ENCODE data around the gene EGLN2.
"Not testable (repeated sequence)": the region's sequence is repeated elsewhere in the genome, so short reads cannot be mapped to it uniquely, and the experiment has no call there.

The EGLN2 gene

DNA sequence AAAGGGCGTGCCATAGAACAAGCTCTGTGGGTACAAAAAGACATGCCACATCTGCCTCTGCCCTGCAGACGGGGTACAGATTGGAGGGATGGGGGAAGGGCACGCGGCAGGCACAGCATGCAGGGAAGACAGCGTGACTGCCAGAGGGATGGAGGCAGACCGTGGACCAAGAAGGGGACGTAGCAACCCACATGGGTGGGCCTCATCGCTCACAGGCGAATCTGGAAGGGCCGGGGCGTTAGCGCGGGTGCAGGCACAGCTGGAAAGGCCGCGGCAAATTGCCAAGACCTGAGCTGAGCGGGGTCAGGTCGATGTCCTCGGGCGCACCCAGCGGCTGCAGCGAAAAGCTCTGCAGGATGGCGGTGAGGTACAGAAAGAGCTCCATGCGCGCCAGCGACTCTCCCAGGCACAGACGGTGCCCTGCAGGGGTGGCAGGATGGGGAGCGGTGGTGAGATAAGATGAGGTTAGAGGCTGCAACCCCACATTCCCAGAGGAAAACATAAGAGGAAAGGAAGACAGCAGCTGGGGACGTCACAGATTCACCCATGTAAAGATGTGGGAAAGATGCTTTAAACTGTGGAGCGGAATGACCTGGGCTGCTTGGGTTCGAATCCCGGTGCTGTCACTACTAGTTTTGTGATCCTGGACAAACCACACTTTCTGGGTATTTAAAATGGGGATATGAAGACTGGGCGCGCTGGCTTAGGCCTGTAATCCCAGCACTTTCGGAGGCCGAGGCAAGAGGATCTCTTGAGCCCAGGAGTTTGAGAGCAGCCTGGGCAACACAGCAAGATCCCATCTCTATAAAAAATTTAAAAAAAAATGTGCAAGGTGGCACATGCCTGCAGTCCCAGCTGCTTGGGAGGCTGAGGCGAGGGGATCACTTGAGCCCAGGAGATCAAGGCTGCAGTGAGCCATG, 19.7 kb downstream of the EGLN2 start:
- DNase-seq (ENCODE audit: low read depth in 3 of 3) = peak in 2 of 3 donors; percentile 50 to 68

DNA sequence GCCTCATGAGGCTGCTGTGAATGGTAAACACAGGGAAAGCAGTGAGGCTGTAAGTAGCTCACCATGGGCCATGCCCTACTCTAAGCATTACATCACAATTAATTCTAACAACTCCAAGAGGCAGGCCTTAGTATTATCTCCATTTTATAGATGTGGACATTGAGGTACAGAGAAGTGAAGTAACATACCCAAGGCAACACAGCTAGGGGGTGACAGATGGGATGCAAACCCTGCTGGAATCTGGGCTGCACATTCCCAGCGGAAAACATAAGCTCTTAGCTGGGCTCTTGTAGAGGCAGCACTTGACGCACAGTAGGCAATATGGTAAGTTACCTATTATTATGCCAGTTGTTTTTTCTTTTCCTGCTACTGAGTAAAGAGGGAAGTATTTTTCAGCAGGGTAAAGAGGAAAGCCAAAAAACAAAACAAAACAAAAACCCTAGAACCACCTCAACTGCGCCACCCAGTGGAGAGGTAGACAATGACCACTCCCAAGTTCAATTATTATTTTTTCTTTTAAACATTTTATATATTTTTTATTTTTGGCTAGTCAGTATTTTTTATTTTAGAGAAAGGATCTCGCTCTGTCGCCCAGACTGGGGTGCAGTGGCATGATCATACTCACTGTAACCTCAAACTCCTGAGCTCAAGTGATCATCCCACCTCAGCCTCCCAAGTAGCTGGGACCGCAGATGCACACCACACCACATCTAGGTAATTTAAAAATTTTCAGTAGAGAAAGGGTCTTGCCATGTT, 20.7 kb downstream of the EGLN2 start:
- DNase-seq (ENCODE audit: low read depth in 3 of 3) = not testable (repeated sequence)

DNA sequence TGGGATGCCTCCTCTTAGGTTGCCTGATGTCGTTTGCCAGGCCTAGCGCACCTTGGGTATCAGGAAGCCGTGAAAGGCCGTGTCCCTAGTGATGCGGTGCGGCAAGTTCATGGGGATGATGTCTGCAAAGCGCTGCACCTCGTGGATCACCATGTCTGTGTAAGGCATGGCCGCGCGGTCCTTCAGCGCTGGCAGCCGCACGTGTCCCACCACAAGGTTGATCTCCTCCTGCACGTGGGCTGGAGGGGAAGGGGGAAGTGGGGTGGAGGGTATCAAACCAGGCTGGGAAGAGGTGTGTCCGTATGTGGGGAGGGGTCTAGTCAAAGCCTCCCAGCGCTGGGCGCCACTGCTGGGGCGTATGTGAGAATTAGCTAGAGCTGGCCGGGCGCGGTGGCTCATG, 23.2 kb downstream of the EGLN2 start:
- DNase-seq (ENCODE audit: low read depth in 3 of 3) = no peak

DNA sequence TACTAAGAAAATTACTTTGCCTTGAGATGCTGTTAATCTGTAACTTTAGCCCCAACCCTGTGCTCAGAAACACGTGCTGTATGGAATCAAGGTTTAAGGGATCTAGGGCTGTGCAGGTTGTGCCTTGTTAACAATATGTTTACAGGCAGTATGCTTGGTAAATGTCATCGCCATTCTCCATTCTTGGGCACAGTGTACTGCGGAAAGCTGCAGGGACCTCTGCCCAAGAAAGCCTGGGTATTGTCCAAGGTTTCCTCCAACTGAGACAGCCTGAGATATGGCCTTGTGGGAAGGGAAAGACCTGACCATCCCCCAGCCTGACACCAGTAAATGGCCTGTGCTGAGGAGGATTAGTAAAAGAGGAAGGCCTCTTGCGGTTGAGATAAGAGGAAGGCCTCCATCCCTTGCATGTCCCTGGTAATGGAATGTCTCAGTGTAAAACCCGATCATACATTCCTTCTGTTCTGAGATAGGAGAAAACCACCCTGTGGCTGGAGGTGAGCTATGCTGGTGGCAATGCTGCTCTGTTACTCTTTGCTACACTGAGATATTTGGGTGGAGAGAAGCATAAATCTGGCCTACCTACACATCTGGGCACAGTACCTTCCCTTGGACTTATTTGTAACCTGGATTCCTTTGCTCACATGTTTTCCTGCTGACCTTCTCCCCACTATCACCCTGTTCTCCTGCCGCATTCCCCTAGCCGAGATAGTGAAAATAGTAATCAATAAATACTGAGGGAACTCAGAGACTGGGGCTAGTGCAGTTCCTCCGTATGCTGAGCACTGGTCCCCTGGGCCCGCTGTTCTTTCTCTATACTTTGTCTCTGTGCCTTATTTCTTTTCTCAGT, 23.9 kb downstream of the EGLN2 start:
- DNase-seq (ENCODE audit: low read depth in 3 of 3) = not testable (repeated sequence)

DNA sequence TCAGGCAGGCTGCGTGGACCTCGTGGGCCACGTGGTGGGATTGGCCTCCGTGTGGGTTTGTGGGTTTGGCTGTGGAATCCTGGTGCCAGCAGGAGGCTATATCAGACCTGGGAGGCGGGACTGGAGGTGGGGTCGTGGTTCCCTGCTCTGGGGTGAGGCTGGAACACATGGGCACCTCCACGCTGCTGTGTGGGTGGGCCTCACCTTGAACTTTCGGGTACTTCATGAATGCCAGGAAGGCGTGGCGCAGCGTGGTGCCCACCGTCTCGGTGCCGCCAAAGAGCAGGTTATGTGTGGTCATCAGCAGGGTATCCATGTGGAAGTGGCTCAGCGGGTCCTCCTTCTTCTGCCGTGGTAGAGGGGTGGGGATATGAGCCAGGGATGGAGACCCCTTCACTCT, 25.9 kb downstream of the EGLN2 start:
- DNase-seq (ENCODE audit: low read depth in 3 of 3) = not testable (repeated sequence)

DNA sequence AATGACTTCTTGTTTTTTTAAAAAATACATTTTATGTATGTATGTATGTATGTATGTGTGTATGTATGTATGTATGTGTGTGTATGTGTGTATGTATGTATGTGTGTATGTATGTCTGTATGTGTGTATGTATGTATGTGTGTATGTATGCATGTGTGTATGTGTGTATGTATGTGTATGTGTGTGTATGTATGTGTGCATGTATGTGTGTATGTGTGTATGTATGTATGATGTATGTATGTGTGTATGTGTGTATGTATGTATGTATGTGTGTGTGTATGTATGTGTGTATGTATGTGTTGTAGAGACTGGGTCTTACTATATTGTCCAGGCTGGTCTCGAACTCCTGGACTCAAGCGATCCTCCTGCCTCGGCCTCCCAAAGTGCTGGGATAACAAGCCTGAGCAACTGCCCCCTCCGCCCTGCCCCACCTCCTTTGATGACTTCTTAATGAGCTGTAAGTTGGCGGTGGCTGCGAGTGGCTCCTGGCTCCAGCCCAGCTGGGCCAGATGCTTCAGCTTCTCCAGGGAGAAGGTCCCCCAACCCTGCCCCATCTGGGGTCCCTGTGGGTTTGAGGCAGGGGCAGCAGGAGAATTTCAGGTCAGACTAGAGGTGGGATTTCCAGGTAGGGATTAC, 26.6 kb downstream of the EGLN2 start:
- DNase-seq (ENCODE audit: low read depth in 3 of 3) = not testable (repeated sequence)

DNA sequence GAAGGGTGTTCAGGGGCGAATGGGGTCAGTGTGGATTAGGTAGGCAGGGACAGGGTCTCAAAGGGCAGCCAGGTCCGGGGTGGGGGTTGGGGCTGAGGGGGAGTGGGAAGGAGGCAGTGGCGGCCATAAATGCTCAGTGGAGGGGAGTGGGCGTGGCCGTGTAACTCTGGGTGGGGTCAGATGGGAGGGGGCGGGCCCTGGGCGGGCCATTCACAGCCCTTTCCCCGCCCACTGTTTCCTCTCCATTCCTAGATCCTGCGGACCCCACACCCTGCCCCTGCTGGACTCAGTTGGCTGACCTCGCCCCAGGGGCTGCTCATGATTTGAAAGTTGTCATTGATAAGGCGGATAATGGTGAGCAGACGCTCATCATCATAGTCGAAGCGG, 27.3 kb downstream of the EGLN2 start:
- DNase-seq (ENCODE audit: low read depth in 3 of 3) = not testable (repeated sequence)

DNA sequence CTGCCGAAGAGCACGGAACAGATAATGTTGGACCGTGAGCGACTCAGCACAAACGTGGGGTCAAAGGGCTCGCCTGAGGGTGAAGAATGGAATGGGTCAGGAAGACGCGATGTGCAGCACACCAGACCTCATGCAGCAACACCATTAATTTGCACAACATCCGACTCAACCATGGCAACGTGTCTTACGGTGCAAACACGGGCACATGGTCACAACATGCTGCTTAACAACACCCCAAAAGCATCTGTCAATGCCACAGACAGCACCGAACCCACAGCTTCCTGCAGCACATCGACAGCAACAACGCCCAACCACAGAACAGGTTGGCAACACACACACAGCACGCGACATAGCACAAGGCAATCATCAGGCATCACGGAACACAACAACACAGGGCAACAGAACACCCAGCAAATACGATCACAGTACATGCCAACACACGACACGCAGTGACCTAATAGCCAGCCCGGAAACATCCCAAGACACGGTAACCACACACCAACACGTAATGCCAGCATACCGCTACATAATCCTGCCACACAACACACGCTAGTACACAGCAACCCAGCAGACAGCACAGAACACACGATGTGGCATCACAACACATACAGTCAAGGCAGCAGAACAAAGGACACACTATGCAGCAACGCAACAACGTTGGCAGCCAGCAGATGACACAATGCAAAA, 27.9 kb downstream of the EGLN2 start:
- not testable (repeated sequence) for DNase-seq (ENCODE audit: low read depth in 3 of 3)

DNA sequence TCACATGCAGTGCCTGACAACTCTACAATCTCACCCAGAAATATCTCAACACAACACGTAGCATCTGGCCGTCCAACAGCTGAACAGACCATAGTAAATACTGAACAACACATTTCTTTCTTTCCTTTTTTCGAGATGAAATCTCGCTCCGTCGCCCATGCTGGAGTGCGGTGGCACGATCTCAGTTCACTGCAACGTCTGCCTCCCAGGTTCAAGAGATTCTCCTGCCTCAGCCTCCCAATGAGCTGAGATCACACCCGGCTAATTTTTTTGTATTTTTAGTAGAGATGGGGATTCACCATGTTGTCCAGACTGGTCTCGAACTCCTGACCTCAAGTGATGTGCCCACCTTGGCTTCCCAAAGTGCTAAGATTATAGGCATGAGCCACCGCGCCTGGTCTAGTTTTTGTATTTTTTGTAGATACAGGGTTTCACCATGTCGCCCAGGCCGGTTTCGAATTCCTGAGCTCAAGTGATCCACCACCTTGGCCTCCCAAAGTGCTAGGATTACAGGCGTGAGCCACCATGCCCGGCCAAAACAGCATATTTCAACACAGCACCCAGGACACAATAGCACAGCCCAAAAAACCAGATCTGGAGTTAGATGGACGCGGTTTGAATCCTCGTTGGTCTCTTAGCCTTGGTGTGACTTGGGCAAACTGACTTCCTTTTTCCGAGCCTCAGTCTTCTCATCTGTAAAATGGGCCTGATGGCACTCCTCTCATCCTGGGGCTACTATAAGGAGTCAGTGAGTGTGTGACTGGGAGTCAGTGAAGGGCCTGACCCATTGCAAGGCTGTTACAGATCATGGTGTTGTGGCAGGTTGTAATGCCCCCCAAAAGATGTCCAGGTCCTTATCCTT, 28.6 kb downstream of the EGLN2 start:
- no peak for DNase-seq (ENCODE audit: low read depth in 3 of 3)

DNA sequence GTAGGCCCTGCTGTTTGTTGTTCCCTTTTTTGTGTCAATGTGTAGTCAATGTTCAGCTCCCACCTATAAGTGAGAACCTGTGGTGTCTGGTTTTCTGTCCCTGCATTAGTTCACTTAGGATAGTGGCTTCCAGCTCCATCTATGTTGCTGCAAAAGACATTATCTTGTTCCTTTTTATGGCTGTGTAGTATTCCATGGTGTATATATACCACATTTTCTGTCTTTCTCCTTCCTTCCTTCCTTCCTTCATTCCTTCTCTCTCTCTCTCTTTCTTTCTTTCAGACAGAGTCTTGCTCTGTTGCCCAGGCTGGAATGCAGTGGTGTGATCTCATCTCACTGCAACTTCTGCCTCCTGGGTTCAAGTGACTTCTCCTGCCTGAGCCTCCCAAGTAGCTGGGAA, 30.2 kb downstream of the EGLN2 start:
- no peak for DNase-seq (ENCODE audit: low read depth in 3 of 3)

DNA sequence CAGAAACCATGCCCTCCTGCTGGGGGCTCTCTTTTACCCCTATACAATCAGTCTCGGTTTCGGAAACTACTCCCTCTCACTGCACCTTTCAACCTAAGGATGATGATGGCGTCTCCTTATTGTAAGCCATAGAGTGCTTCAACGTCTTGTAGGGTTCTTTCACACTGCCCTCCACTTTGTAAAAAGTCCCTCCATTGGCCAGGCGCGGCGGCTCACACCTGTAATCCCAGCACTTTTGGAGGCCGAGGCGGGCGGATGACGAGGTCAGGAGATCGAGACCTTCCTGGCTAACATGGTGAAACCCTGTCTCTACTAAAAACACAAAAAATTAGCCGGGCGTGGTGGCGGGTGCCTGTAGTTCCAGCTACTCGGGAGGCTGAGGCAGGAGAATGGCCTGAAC, 31.8 kb downstream of the EGLN2 start:
- DNase-seq (ENCODE audit: low read depth in 3 of 3) = not testable (repeated sequence)

DNA sequence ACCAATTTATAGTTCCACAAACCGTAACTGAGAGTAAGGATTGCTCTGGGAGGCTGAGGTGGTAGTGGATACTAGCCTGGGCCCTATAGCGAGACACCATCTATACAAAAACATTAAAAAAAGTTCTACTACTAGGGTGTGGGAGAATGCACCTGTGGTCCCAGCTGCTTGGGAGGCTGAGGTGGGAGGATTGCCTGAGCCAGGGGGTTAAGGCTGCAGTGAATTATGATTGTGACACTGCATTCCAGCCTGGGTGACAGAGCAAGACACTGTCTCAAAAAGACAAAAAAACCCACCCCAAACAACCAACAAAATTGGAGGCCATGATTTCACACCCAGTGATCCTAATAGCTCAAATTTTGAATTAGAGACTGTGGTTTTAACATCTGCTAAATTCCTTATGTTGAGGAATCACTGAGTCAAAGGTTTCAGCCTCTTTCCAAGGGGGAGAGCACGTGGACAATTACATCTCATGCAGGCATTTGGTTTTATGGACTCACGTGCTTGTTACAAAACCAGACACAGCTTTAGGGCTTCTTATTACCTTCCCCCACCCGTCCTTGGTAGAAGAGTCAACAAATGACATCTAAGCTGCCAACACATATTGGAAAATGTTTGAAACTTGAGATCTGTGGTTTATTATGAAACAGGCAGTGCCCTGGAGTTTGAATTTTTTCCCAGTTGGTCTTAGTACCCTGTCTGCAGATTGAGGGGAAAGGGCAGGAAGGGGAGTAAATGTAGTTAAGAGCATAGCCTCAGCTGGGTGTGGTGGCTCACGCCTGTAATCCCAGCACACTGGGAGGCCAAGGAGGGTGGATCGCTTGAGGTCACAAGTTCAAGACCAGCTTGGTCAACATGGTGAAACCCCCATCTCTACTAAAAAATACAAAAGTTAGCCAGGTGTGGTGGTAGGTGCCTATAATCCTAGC, 32.8 kb downstream of the EGLN2 start:
- DNase-seq (ENCODE audit: low read depth in 3 of 3) = no peak

DNA sequence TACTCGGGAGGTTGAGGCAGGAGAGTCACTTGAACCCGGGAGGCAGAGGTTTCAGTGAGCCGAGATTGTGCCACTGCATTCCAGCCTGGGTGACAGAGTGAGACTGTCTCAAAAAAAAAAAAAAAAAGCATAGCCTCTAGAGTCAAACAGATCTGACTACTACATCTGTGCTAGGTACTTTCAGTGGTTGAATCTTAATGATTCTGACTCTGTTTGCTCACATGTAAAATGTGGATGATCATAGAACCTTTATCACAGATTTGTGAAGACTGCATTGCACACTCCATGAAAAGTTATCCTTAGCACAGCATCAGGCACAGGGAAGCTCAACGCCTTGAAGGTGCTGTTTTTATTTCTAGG, 33.4 kb downstream of the EGLN2 start:
- DNase-seq (ENCODE audit: low read depth in 3 of 3) = not testable (repeated sequence)

DNA sequence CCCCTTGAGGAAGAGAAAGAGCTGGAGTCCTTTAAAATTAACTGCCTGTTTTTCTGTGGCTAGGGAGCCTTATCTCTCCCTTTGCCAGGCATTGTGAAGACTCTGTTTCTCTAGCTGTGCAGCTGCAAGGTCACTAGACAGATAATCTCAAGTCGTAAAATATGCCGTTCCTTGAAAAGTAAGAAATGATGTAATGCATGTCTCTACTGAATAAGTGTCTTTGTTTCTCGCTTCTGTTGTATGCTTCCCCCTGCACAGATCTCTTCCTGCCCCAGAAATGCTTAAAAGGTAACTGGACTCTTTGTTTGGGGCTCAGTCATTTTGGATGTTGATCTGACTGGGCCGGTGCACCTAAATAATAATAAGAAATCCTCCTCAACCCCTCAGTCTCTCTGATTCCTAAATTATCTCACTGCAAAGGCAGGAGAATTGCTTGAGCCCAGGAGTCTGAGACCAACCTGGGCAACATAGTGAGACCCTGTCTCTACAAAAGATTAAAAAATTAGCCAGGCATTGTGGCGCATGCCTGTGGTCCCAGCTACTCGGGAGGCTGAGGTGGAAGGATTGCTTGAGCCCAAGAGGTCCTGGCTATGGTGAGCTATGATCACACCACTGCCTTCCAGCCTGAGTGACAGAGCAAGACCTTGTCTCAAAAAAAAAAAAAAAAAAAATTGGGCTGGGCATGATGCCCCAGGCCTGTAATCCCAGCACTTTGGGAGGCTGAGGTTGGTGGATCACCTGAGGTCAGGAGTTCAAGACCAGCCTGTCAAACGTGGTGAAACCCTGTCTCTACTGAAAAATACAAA, 34.9 kb downstream of the EGLN2 start:
- DNase-seq (ENCODE audit: low read depth in 3 of 3) = not testable (repeated sequence)

DNA sequence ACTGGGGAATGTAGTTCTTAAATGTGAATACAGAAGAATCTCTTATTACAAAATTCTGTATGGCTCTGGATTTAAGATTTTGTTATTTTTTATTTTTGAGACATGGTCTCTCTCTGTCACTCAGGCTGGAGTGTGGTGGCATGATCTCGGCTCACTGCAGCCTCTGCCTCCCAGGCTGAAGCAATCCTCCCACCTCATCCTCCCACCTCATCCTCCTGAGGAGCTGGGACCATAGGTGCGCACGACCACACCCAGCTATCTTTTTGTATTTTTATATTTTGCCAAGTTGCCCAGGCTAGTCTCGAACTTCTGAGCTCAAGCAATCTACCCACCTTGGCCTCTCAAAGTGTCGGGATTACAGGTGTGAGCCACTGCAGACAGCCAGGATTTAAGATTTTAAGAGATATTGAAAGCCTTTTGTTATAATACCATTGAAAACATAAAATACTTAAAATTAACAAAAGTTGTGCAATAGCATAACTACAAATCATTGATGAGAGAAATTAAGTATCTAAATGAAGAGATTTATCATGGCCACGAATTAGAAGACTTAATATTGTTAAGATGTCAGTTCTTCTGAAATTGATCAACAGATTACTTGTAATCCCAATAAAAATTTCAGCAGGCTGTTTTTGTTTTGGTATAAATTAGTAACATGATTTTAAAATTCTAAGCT, 37.9 kb downstream of the EGLN2 start:
- DNase-seq (ENCODE audit: low read depth in 3 of 3) = no peak

DNA sequence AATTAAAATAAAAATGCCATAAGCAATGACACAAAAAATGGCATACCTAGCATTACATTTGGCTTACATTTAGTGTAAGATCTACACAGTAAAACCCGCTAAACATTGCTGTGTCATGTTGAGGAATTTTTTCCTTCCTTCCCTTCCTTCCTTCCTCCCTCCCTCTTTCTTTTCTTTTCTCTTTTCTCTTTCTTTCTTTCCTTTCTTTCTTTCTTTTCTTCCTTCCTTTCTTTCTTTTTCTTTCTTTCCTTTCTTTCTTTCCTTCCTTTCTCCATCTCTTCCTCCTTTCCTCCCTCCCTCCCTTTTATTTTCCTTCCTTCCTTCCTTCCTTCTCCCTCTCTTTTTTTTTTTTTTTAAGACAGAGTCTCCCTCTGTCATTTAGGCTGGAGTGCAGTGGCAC, 39.5 kb downstream of the EGLN2 start:
- not testable (repeated sequence) for DNase-seq (ENCODE audit: low read depth in 3 of 3)

DNA sequence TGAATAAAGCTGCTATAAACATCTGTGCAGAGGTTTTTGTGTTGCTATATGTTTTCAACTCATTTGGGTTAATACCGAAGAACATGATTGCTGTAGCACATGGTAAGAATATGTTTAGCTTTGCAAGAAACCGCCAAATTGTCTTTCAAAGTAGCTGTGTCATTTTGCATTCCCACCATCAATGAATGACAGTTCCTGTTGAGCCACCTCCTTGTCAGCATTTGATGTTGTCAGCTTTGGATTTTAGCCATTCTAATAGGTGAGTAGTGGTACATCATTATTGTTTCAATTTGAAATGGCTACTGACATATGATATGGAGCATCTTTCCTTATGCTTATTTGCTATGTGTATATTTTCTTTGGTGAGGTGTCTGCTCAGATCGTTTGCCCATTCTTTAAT, 43.0 kb downstream of the EGLN2 start:
- DNase-seq (ENCODE audit: low read depth in 3 of 3) = not testable (repeated sequence)
